HCT116 (cell line): ENCODE results near the gene OCRL. TPM values are rescaled to one million over a fixed set of nuclear protein-coding genes. Genes with fewer than 3 reads are reported as not detected.

Source experiments
- ATAC-seq: fragments of 200-7000 bp; cut with Tn5 transposase; 2 replicates; pipeline ENCODE4 v1.9.1; 2020; ENCODE audit warnings: mild to moderate bottlenecking, moderate library complexity
- BruUV-seq: library from RNA; stranded (reverse); fragments of 400-500 nt; replicated peaks from 2 replicates; lab custom pipeline; 2021; lab: Mats Ljungman, UMichigan
- CTCF ChIA-PET: fragments of 300-600 bp; sonication (Branson Sonifier 250); formaldehyde crosslinking; loops from one replicate; lab custom pipeline; 2021; ENCODE audit warnings: antibody characterized with exemption; lab: Charles Lee
- POLR2A ChIA-PET: fragments of 300-600, 350-600 bp; sonication (Branson Sonifier 250); formaldehyde crosslinking; loops from one replicate; lab custom pipeline; 2021; ENCODE audit warnings: antibody characterized with exemption; lab: Charles Lee
- RAD21 ChIA-PET, 2 experiments: fragments of 300-600 bp; sonication (Branson Sonifier 250); formaldehyde crosslinking; loops; one replicate each; lab custom pipeline; 2023; ENCODE audit warnings: low total read pairs in 2 of 2; ENCODE audit not compliant: uncharacterized antibody in 2 of 2, unreplicated experiment in 2 of 2, low non-redundant PET in 1 of 2; lab: Charles Lee
- DNase-seq: peaks from one replicate; pipeline ENCODE4 v3.0.0-alpha.2; 2010; ENCODE audit warnings: low read depth, low spot score
- H2AFZ ChIP-seq: fragments of 200-600 bp; shearing (Covaris generic), sonication (generic); 2 replicates; pipeline ENCODE4 v1.6.1; 2017; ENCODE audit warnings: low read depth, mixed run types, mixed read lengths, antibody characterized with exemption, low read length; ENCODE audit not compliant: poor library complexity, severe bottlenecking
- H3K27ac ChIP-seq: 2 replicates; pipeline ENCODE4 v1.5.1; 2012; ENCODE audit warnings: low read depth, low read length
- H3K27me3 ChIP-seq: fragments of 200-600 bp; sonication (generic); 2 replicates; pipeline ENCODE4 v1.6.1; 2016; ENCODE audit warnings: mixed run types, low read length, mixed read lengths; ENCODE audit not compliant: insufficient read depth
- H3K36me3 ChIP-seq, 2 experiments: fragments of 200-500 bp in 1 of 2; fragments of 200-600 bp in 1 of 2; sonication (Bioruptor generic) in 1 of 2; sonication (generic) in 1 of 2; 2 replicates each; pipeline versions ENCODE4 v1.5.1 to v1.6.1; 2014 to 2016; ENCODE audit warnings: low read length in 2 of 2, inconsistent platforms in 1 of 2, mixed read lengths in 1 of 2, mixed run types in 1 of 2; ENCODE audit not compliant: insufficient read depth in 2 of 2, control insufficient read depth in 1 of 2
- H3K4me1 ChIP-seq, 2 experiments: fragments of 200-600 bp in 1 of 2; sonication (generic) in 1 of 2; 2 replicates each; pipeline versions ENCODE4 v1.5.1 to v1.6.1; 2012 to 2017; ENCODE audit warnings: low read length in 2 of 2, inconsistent platforms in 1 of 2, mild to moderate bottlenecking in 1 of 2, mixed read lengths in 1 of 2, mixed run types in 1 of 2, moderate library complexity in 1 of 2; ENCODE audit not compliant: insufficient read depth in 2 of 2, control insufficient read depth in 1 of 2
- H3K4me2 ChIP-seq: fragments of 200-600 bp; sonication (generic); 2 replicates; pipeline ENCODE4 v1.6.1; 2017; ENCODE audit warnings: mixed run types, low read length, mixed read lengths
- H3K4me3 ChIP-seq, 2 experiments: fragments of 200-600 bp in 1 of 2; sonication (generic) in 1 of 2; replicated peaks in 1 of 2; 2 replicates each; pipeline ENCODE4 v1.5.1; 2011 to 2016; ENCODE audit warnings: low read length in 2 of 2, control low read depth in 1 of 2, low read depth in 1 of 2, mild to moderate bottlenecking in 1 of 2, mixed read lengths in 1 of 2, mixed run types in 1 of 2
- H3K79me2 ChIP-seq: fragments of 200-600 bp; sonication (generic); 2 replicates; pipeline ENCODE4 v1.6.1; 2017; ENCODE audit warnings: mild to moderate bottlenecking, mixed run types, low read length, moderate library complexity, mixed read lengths; ENCODE audit not compliant: insufficient read depth
- H3K9ac ChIP-seq: fragments of 200-600 bp; sonication (generic); 2 replicates; pipeline ENCODE4 v1.6.1; 2016; ENCODE audit warnings: low read length, mixed read lengths
- H3K9me2 ChIP-seq: fragments of 200-600 bp; sonication (generic), shearing (Covaris generic); 2 replicates; pipeline ENCODE4 v1.6.1; 2017; ENCODE audit warnings: mixed run types, mild to moderate bottlenecking, moderate library complexity; ENCODE audit not compliant: insufficient read depth
- H3K9me3 ChIP-seq, 2 experiments: fragments of 200-500 bp in 1 of 2; fragments of 200-600 bp in 1 of 2; sonication (Bioruptor generic) in 1 of 2; sonication (generic) in 1 of 2; 2 replicates each; pipeline ENCODE4 v1.6.1; 2014 to 2017; ENCODE audit warnings: low read length in 2 of 2, mixed read lengths in 2 of 2, inconsistent platforms in 1 of 2, low read depth in 1 of 2, mild to moderate bottlenecking in 1 of 2, mixed run types in 1 of 2, moderate library complexity in 1 of 2; ENCODE audit not compliant: control insufficient read depth in 1 of 2, insufficient read depth in 1 of 2
- H4K20me1 ChIP-seq: fragments of 200-600 bp; sonication (generic), shearing (Covaris generic); 2 replicates; pipeline ENCODE4 v1.6.1; 2017; ENCODE audit warnings: mixed run types, mild to moderate bottlenecking, moderate library complexity; ENCODE audit not compliant: insufficient read depth
- CBX3 ChIP-seq: IDR thresholded peaks from 2 replicates; pipeline ENCODE4 v1.6.1; 2012; ENCODE audit warnings: low read depth
- CEBPB ChIP-seq: IDR thresholded peaks from 2 replicates; pipeline ENCODE4 v1.6.1; 2012; ENCODE audit warnings: low read depth
- CTCF ChIP-seq, 3 experiments: fragments of 200-600 bp in 1 of 3; sonication (generic) in 1 of 3; IDR thresholded peaks in 2 of 3; conservative IDR thresholded peaks in 1 of 3; 2 replicates each; pipeline ENCODE4 v1.5.1; 2012 to 2017; ENCODE audit warnings: low read depth in 2 of 3, low read length in 2 of 3, antibody characterized with exemption in 1 of 3, borderline replicate concordance in 1 of 3, control low read depth in 1 of 3, mild to moderate bottlenecking in 1 of 3, mixed read lengths in 1 of 3, mixed run types in 1 of 3, moderate library complexity in 1 of 3; ENCODE audit not compliant: insufficient read depth in 1 of 3
- EGR1 ChIP-seq: IDR thresholded peaks from 2 replicates; pipeline ENCODE4 v1.6.1; 2012; ENCODE audit warnings: low read depth
- EZH2 ChIP-seq: fragments of 200-600 bp; sonication (generic); IDR thresholded peaks from 2 replicates; pipeline ENCODE4 v1.6.1; 2017; ENCODE audit warnings: antibody characterized with exemption, mixed run types
- EZH2phosphoT487 ChIP-seq: fragments of 200-600 bp; IDR thresholded peaks from 2 replicates; pipeline ENCODE4 v1.6.1; 2018; ENCODE audit warnings: antibody characterized with exemption, borderline replicate concordance
- FOSL1 ChIP-seq: IDR thresholded peaks from 2 replicates; pipeline ENCODE4 v1.6.1; 2012; ENCODE audit warnings: low read depth
- POLR2A ChIP-seq: IDR thresholded peaks from 2 replicates; pipeline ENCODE4 v1.7.0; 2011; ENCODE audit warnings: borderline replicate concordance; ENCODE audit not compliant: insufficient read depth, insufficient read length; ENCODE audit errors: extremely low read depth
- POLR2AphosphoS5 ChIP-seq: IDR thresholded peaks from 2 replicates; pipeline ENCODE4 v1.6.1; 2011; ENCODE audit warnings: mild to moderate bottlenecking, low read depth, low read length, moderate library complexity
- RAD21 ChIP-seq: IDR thresholded peaks from 2 replicates; pipeline ENCODE4 v1.6.1; 2012; ENCODE audit warnings: low read depth, mild to moderate bottlenecking
- REST ChIP-seq: IDR thresholded peaks from 2 replicates; pipeline ENCODE4 v1.6.1; 2012; ENCODE audit warnings: low read depth
- SIN3A ChIP-seq: IDR thresholded peaks from 2 replicates; pipeline ENCODE4 v1.6.1; 2012; ENCODE audit warnings: low read depth
- SP1 ChIP-seq: IDR thresholded peaks from 2 replicates; pipeline ENCODE4 v1.6.1; 2012; ENCODE audit warnings: low read depth
- YY1 ChIP-seq: IDR thresholded peaks from 2 replicates; pipeline ENCODE4 v1.6.1; 2011; ENCODE audit warnings: low read length, low read depth, moderate library complexity, mild to moderate bottlenecking; ENCODE audit not compliant: insufficient replicate concordance; ENCODE audit errors: extremely low read depth
- ZFX ChIP-seq: fragments of 450-650 bp; IDR thresholded peaks from 2 replicates; pipeline ENCODE4 v1.6.1; 2017
- ZNF274 ChIP-seq: fragments of 200-500 bp; sonication (Bioruptor generic); IDR thresholded peaks from 2 replicates; pipeline ENCODE4 v1.6.1; 2014; ENCODE audit warnings: mild to moderate bottlenecking, low read depth, low read length, inconsistent platforms
- intact Hi-C: fragments of 100-400 bp; cut with micrococcal nuclease; formaldehyde crosslinking; loops from 2 replicates; pipeline ENCODE4 v1.10.0; 2022
- total RNA-seq: library from RNA; stranded (reverse); gene quantifications from one replicate; pipeline ENCODE4 v1.2.1, GENCODE V29; 2021; ENCODE audit not compliant: unreplicated experiment

The OCRL gene
- total RNA-seq, 1 experiment from 2014 or later: 19.8 TPM

GRCh38 chrX:129577473-129577872 is 37.4 kb downstream of the OCRL start:
- Histone ChIP-seq H3K4me2 (no peak overlapping the region), H3K27me3 (no peaks in the 10 kb centered on the region), H3K9ac (no peak overlapping the region), H3K4me1 (no peaks in the 10 kb centered on the region), H3K36me3 (peaks cover 0 to 10% of the 10 kb centered on the region in 2 experiments; a peak in 1 of 4 replicates), H3K27ac (no peak overlapping the region), H3K79me2 (no peaks in the 10 kb centered on the region), H3K9me3 (no peaks in the 10 kb centered on the region), H3K4me3 (no peak overlapping the region), H3K9me2 (no peaks in the 10 kb centered on the region), H4K20me1 (no peaks in the 10 kb centered on the region), H2AFZ (no peak overlapping the region)
- no TSS peak for BruUV-seq
- no peak for ATAC-seq
- TF ChIP-seq POLR2A: no peak
- no peak for TF ChIP-seq CEBPB
- no peak for TF ChIP-seq REST
- TF ChIP-seq EZH2: no peak
- TF ChIP-seq EZH2phosphoT487: no peak
- no peak for TF ChIP-seq EGR1
- TF ChIP-seq POLR2AphosphoS5: no peak
- no peak for TF ChIP-seq ZFX
- TF ChIP-seq YY1: no peak
- no peak for TF ChIP-seq CBX3
- TF ChIP-seq RAD21: no peak
- TF ChIP-seq SIN3A: no peak
- no peak for TF ChIP-seq CTCF (IDR thresholded peaks at IDR 0.05 in 2 of 3, conservative IDR thresholded peaks at IDR 0.05 in 1 of 3; ENCODE audit: borderline replicate concordance in 1 of 3, insufficient read depth in 1 of 3, low read depth in 2 of 3, low read length in 2 of 3)
- TF ChIP-seq ZNF274: no peak
- TF ChIP-seq SP1: no peak
- no peak for TF ChIP-seq FOSL1
- intact Hi-C loops: no loop called here
- RAD21 ChIA-PET: no interaction called here
- POLR2A ChIA-PET: no interaction called here
- CTCF ChIA-PET: no interaction called here
- DNase-seq: no peak
